Measurements from ENCODE around the gene TCEAL3.
"Not testable (repeated sequence)": the region's sequence is repeated elsewhere in the genome, so short reads cannot be mapped to it uniquely, and the experiment has no call there.

TCEAL3 gene

DNA sequence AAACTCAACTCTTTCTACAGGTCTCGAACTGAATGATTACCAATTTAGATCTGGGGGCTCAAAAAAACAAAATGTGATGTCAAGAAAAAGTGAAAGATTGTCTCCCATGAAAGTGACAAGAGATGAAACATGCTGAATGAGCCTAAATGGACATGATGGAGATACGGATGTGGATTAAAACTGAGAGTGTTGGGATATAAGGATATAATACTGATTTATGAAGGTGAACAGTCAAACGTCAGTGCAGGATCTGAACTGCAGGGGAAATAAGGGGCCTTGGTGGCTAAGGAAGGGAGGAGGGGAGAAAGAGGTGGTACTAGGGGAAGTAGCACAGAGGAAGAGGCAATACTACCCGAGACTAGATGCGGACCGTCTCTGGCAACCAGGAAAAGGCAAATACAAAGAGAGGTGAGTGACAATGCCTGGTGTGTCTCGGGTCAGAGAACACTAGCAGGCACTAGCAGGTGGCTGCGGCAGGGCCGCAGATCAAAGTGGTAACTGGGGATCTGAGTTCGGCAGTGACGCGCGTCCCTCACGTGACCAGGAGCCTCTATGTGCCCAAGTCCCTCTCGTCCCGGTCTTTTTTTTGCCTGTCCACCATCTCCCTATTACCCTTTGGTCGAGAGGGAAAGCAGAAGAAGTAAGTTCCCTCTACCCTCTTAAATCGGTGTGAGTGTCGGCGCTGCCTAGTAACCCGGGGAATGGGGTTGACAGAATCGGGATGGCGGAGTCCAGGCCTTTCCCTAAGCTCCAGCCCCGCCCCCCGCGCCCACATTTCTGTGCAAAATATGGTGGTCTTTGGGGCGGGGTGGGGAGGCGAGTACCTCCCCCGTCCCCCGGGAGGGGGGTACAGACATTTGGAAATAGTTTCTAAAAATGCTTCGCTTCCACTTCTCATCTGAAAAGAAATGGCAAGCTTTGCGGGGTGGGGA lies 20.9 kb downstream of the TCEAL3 start, which contains the start of gene TCEAL1:
Gene TCEAL1 (plus strand): TSS at position 590 of the 932 bp plus-strand sequence. CDS start 942 bp downstream, outside the sequence.
- Histone ChIP-seq H3K4me3 (ENCODE audit: low read depth in 1 of 2, low read length in 2 of 2) (peak within 1 kb of the TSS; percentile 43 to 62), H3K27me3 (ENCODE audit: control insufficient read depth in 1 of 2, insufficient read depth in 2 of 2, low read length in 2 of 2) (no peaks in the 10 kb centered on the region), H3K9me3 (ENCODE audit: low read length) (no peaks in the 10 kb centered on the region), H3K27ac (ENCODE audit: low read depth, low read length) (peak within 1 kb of the TSS; percentile 85), H3K36me3 (ENCODE audit: insufficient read depth, low read length) (no peaks in the 10 kb centered on the region), H3K9ac (ENCODE audit: low read length) (peak within 1 kb of the TSS; percentile 90), H3K4me1 (ENCODE audit: insufficient read depth, low read length) (peaks cover 4% of the 10 kb centered on the region)

DNA sequence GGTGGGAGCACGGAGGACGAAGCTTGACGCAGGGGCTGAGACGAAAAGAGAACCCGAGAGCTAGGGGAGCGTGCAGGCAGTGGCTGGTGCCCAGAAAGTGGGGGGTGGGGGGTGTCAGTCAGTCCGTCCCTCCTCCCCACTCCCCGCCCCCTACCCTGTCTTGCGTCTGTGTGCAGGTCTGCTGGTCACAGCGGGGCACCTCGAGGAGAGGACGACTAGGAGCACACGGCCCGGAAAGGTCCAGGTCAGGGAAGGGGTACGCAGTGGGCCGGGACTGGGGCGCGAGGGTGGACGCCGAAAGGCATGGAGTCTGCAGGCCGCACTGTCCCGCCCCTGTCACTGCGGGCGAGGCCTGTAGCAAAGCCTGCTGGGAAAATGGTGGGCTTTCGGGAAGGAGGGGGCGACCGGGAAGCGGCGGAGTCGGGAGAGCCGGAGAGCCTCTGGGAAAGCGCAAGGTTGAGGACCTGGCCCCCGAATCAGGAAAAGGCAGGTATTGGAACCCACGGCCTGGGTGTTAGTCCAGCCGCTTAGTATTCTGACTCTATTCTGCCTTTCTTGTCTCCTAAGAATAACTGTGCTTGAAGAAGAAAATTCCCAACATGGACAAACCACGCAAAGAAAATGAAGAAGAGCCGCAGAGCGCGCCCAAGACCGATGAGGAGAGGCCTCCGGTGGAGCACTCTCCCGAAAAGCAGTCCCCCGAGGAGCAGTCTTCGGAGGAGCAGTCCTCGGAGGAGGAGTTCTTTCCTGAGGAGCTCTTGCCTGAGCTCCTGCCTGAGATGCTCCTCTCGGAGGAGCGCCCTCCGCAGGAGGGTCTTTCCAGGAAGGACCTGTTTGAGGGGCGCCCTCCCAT lies 21.8 kb downstream of the TCEAL3 start:
- no peaks in the 10 kb centered on the region for H3K36me3 ChIP-seq (ENCODE audit: insufficient read depth, low read length)

DNA sequence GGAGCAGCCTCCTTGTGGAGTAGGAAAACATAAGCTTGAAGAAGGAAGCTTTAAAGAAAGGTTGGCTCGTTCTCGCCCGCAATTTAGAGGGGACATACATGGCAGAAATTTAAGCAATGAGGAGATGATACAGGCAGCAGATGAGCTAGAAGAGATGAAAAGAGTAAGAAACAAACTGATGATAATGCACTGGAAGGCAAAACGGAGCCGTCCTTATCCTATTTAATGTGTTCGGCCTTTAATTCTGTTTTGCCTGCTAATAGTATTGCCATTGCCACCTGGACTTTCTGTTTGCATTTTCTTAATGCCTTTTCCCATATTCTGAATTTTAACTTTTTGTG lies 22.4 kb downstream of the TCEAL3 start:
- H3K9ac ChIP-seq (ENCODE audit: low read length), result peak overlapping the region; percentile 90
- H3K4me1 ChIP-seq (ENCODE audit: insufficient read depth, low read length), result peaks cover 4% of the 10 kb centered on the region
- no peaks in the 10 kb centered on the region for H3K36me3 ChIP-seq (ENCODE audit: insufficient read depth, low read length)
- no peaks in the 10 kb centered on the region for H3K27me3 ChIP-seq (ENCODE audit: control insufficient read depth in 1 of 2, insufficient read depth in 2 of 2, low read length in 2 of 2)
- H3K9me3 ChIP-seq (ENCODE audit: low read length), result no peaks in the 10 kb centered on the region
- peak overlapping the region in 1 of 2 donors; percentile 62 for H3K4me3 ChIP-seq (ENCODE audit: low read depth in 1 of 2, low read length in 2 of 2)
- peak overlapping the region; percentile 85 for H3K27ac ChIP-seq (ENCODE audit: low read depth, low read length)

More for the DNA sequence above, 21.8 kb downstream of the TCEAL3 start:
- Histone ChIP-seq H3K27me3 (ENCODE audit: control insufficient read depth in 1 of 2, insufficient read depth in 2 of 2, low read length in 2 of 2) (no peaks in the 10 kb centered on the region), H3K9me3 (ENCODE audit: low read length) (no peaks in the 10 kb centered on the region), H3K27ac (ENCODE audit: low read depth, low read length) (peak overlapping the region; percentile 85), H3K4me1 (ENCODE audit: insufficient read depth, low read length) (peaks cover 4% of the 10 kb centered on the region), H3K9ac (ENCODE audit: low read length) (peak overlapping the region; percentile 90), H3K4me3 (ENCODE audit: low read depth in 1 of 2, low read length in 2 of 2) (peak overlapping the region; percentile 43 to 62)

DNA sequence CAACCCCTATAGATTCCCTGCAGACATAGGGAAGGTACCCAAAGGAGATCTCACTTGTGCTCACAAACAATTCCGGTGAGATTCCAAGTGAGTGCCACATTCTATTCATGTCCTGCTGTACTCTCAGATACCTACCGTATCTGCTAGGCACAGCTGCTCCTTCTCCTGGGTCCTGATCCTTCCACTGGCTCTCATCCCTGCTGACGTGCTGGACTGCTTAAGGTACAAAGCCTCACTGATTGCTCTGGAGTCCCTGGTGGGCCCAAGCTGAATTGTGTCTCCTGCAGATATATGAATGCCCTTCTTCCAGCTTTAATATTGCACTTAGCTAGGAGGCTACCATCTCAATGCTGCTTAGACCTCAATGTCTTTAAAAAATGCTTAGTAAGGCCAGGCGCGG lies 23.4 kb downstream of the TCEAL3 start:
- H3K9ac ChIP-seq (ENCODE audit: low read length), result no peak overlapping the region
- H3K4me3 ChIP-seq (ENCODE audit: low read depth in 1 of 2, low read length in 2 of 2), result no peak overlapping the region
- H3K27ac ChIP-seq (ENCODE audit: low read depth, low read length), result no peak overlapping the region

DNA sequence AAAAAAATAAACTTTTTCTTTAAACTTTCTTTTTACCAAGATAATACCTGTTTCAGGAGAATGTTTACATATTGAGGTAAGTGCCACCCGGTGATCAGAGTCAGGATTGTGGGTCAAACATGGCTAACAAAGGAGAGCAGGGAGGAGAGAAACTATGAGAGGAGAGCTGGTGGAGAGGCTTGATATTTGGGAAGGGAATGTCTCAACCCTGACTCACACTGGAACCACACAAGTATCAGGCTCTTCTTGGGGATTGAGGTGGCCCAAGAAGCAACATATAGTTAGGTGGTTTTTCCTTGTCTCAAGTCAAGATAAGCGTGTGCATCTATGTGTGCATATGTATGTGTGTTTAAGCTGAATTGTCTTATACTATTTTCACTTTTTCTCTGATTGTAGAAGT lies 27.7 kb downstream of the TCEAL3 start:
- no peak overlapping the region for H3K9ac ChIP-seq (ENCODE audit: low read length)
- no peaks in the 10 kb centered on the region for H3K4me1 ChIP-seq (ENCODE audit: insufficient read depth, low read length)
- no peaks in the 10 kb centered on the region for H3K27me3 ChIP-seq (ENCODE audit: control insufficient read depth in 1 of 2, insufficient read depth in 2 of 2, low read length in 2 of 2)
- H3K27ac ChIP-seq (ENCODE audit: low read depth, low read length), result no peak overlapping the region
- no peaks in the 10 kb centered on the region for H3K9me3 ChIP-seq (ENCODE audit: low read length)
- H3K4me3 ChIP-seq (ENCODE audit: low read depth in 1 of 2, low read length in 2 of 2), result no peak overlapping the region
- H3K36me3 ChIP-seq (ENCODE audit: insufficient read depth, low read length), result no peaks in the 10 kb centered on the region

More for the DNA sequence above, 23.4 kb downstream of the TCEAL3 start:
- Histone ChIP-seq H3K9me3 (ENCODE audit: low read length) (no peaks in the 10 kb centered on the region), H3K36me3 (ENCODE audit: insufficient read depth, low read length) (no peaks in the 10 kb centered on the region), H3K4me1 (ENCODE audit: insufficient read depth, low read length) (peaks cover 4% of the 10 kb centered on the region), H3K27me3 (ENCODE audit: control insufficient read depth in 1 of 2, insufficient read depth in 2 of 2, low read length in 2 of 2) (no peaks in the 10 kb centered on the region)

DNA sequence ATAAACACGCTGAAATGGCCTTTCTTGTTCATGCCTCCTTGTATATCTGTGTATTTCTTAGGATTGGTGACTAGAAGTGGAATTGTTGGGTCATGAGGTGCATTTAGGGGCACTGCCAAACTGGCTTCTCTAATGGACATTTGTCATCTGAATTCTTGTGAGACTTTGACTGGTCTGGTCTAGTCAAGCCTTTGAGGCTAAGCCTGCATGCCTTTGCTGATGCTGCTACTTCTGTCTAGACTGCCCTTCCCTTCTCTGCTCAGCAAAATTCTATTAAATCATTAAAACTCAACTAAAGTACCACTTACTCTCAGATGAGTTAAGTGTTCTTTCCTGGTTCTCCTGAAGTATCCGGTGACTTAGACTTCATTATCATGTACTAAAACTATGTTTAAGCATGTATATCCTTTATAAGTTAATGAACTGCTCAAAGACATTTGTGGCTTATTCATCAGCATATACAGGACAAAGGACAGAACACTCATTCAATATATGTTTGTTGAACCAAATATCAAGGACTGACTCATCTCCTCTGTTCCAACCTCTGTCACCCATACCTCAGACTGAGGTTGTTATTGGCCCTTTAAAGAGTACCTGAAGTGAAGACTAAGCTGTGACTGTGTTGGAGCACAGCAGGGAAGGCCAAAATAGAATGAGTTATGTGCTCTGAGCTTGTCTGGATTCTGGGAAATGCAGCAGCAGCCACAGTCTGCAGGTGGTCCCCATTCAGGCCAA lies 30.0 kb downstream of the TCEAL3 start:
- Histone ChIP-seq H3K27me3 (ENCODE audit: control insufficient read depth in 1 of 2, insufficient read depth in 2 of 2, low read length in 2 of 2) (peaks cover 0 to 3% of the 10 kb centered on the region in 2 donors), H3K27ac (ENCODE audit: low read depth, low read length) (no peak overlapping the region)

DNA sequence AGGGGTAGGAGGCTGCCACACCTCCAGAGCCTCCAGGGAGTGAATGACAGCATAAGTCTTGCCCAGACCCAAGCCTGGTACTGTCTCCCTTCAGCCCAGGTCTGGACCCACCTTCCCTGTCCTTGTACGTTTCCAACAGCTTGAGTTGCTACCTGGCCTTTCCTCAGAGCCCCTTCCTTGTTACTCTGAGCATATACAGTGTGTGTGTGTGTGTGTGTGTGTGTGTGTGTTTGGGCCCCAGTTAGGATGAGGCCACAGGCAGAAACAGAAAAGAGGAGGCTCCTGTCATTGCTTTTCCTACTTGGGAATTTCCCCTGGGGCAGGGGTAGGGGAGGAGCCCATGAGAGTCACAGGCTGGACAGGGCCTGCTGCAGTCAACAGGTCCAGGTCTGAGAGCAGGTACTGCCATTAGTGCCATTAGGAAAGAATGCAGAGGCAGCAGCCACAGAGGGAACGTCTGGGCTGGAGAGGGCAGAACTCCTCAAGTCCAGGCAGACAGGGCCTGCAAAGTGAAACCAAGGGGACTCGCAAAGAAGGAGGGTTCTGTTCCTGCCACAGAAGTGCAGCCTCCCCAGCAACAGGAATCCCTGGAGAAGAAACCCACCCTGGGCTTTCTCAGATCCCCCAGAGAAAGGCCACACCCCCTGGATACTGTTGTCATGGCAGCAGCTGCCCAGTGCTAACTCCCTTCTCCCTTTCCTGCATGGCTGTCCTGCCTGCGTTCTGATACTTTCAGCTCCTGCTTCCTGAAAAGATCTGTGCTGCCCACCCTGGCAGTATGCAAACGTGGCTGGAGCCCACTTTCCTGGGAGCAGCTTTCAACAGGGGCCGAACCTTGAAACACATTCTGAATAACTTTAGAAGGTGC lies 30.9 kb downstream of the TCEAL3 start:
- H3K27ac ChIP-seq (ENCODE audit: low read depth, low read length); H3K9me3 ChIP-seq (ENCODE audit: low read length); H3K4me3 ChIP-seq (ENCODE audit: low read depth in 1 of 2, low read length in 2 of 2); H3K36me3 ChIP-seq (ENCODE audit: insufficient read depth, low read length); H3K4me1 ChIP-seq (ENCODE audit: insufficient read depth, low read length); H3K9ac ChIP-seq (ENCODE audit: low read length): not testable (repeated sequence)
- peaks cover 0 to 11% of the 10 kb centered on the region in 2 donors for H3K27me3 ChIP-seq (ENCODE audit: control insufficient read depth in 1 of 2, insufficient read depth in 2 of 2, low read length in 2 of 2)

More for the DNA sequence above, 30.0 kb downstream of the TCEAL3 start:
- H3K9me3 ChIP-seq (ENCODE audit: low read length), result no peaks in the 10 kb centered on the region
- H3K4me3 ChIP-seq (ENCODE audit: low read depth in 1 of 2, low read length in 2 of 2), result no peak overlapping the region
- no peaks in the 10 kb centered on the region for H3K4me1 ChIP-seq (ENCODE audit: insufficient read depth, low read length)
- no peak overlapping the region for H3K9ac ChIP-seq (ENCODE audit: low read length)
- no peaks in the 10 kb centered on the region for H3K36me3 ChIP-seq (ENCODE audit: insufficient read depth, low read length)

DNA sequence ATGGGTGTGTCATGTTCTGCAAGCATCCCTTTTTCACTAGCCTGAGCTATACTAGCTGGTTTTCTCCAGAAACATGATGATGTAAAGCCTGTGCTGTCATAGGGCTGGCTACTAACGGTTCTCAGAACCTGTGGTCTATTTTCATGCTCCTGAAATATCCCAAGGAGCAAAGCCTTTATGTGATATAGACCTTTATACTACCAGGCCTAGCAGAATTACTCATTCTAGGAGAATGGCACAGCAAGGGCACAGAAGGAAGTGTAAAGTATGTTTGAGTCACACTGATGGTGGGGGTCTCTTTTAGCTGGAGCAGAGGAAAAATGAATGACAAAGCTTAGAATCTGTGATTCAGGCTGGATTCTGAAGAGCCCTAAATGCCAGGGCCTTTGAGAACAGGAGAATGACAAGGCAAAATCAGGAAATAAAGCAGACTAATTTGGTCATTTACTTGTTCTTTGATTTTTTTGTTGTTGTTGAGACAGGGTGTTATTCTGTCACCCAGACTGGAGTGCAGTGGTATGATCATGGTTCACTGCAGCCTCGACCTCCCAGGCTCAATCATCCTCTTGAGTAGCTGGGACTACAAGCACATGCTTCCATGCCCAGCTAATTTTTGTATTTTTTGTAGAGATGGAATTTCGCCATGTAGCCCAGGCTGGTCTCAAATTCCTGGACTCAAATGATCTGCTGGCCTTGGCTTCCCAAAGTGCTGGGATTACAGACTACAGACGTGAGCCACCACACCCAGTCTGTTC lies 32.8 kb downstream of the TCEAL3 start:
- H3K27me3 ChIP-seq (ENCODE audit: control insufficient read depth in 1 of 2, insufficient read depth in 2 of 2, low read length in 2 of 2), result peaks cover 0 to 11% of the 10 kb centered on the region in 2 donors
- H3K27ac ChIP-seq (ENCODE audit: low read depth, low read length), result no peak overlapping the region
- H3K9ac ChIP-seq (ENCODE audit: low read length), result no peak overlapping the region
- no peaks in the 10 kb centered on the region for H3K9me3 ChIP-seq (ENCODE audit: low read length)
- no peaks in the 10 kb centered on the region for H3K36me3 ChIP-seq (ENCODE audit: insufficient read depth, low read length)
- no peak overlapping the region for H3K4me3 ChIP-seq (ENCODE audit: low read depth in 1 of 2, low read length in 2 of 2)
- no peaks in the 10 kb centered on the region for H3K4me1 ChIP-seq (ENCODE audit: insufficient read depth, low read length)

DNA sequence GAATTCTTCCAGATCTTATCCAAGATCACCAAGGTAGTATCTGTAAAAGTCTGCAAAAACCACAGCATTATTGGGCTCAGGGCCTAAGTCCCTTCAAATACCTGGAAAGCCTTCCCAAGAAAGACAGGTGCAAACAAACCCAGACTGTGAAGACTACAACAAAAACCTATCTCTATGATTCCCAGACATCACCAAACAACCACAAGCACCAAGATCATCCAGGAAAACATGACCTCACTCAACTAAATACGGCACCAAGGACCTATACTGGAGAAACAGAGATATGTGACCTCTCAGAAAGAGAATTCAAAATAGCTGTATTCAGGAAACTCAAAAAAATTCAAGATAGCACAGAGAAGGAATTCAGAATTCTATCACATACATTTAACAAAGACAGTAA lies 36.4 kb downstream of the TCEAL3 start:
- H3K4me3 ChIP-seq (ENCODE audit: low read depth in 1 of 2, low read length in 2 of 2), result no peak overlapping the region
- no peaks in the 10 kb centered on the region for H3K36me3 ChIP-seq (ENCODE audit: insufficient read depth, low read length)
- H3K27me3 ChIP-seq (ENCODE audit: control insufficient read depth in 1 of 2, insufficient read depth in 2 of 2, low read length in 2 of 2), result peaks cover 0 to 11% of the 10 kb centered on the region in 2 donors
- H3K27ac ChIP-seq (ENCODE audit: low read depth, low read length), result no peak overlapping the region
- H3K9ac ChIP-seq (ENCODE audit: low read length), result no peak overlapping the region
- H3K4me1 ChIP-seq (ENCODE audit: insufficient read depth, low read length), result no peaks in the 10 kb centered on the region
- no peaks in the 10 kb centered on the region for H3K9me3 ChIP-seq (ENCODE audit: low read length)

DNA sequence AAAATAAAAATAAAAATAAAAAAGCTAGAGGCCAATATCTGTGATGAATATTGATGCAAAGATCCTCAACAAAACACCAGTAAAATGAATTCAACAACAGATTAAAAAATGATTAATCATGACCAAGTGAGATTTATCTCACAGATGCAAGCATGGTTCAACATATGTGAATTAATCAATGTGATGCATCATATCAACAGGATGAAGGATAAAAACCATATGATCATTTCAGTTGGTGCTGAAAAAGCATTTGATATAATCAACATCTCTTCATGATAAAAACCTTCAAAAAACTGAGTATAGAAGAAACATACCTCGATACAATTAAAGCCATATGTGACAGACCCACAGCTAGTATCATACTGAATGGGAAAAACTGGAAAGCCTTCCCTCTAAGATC lies 39.9 kb downstream of the TCEAL3 start:
- Histone ChIP-seq H3K4me1 (ENCODE audit: insufficient read depth, low read length) (no peaks in the 10 kb centered on the region), H3K27me3 (ENCODE audit: control insufficient read depth in 1 of 2, insufficient read depth in 2 of 2, low read length in 2 of 2) (peaks cover 0 to 9% of the 10 kb centered on the region in 2 donors), H3K36me3 (ENCODE audit: insufficient read depth, low read length) (no peaks in the 10 kb centered on the region), H3K27ac (ENCODE audit: low read depth, low read length) (no peak overlapping the region), H3K9me3 (ENCODE audit: low read length) (no peaks in the 10 kb centered on the region), H3K9ac (ENCODE audit: low read length) (no peak overlapping the region), H3K4me3 (ENCODE audit: low read depth in 1 of 2, low read length in 2 of 2) (no peak overlapping the region)
